HG03439 (cell line): Measurements from ENCODE around the gene CLPTM1L.
"Not testable (repeated sequence)": the region's sequence is repeated elsewhere in the genome, so short reads cannot be mapped to it uniquely, and the experiment has no call there.

Experiments
- ATAC-seq: cut with Tn5 transposase; IDR thresholded peaks from one replicate; pipeline ENCODE4 v1.9.1; 2021; ENCODE audit warnings: mild to moderate bottlenecking, moderate library complexity; ENCODE audit not compliant: unreplicated experiment

Gene CLPTM1L

DNA sequence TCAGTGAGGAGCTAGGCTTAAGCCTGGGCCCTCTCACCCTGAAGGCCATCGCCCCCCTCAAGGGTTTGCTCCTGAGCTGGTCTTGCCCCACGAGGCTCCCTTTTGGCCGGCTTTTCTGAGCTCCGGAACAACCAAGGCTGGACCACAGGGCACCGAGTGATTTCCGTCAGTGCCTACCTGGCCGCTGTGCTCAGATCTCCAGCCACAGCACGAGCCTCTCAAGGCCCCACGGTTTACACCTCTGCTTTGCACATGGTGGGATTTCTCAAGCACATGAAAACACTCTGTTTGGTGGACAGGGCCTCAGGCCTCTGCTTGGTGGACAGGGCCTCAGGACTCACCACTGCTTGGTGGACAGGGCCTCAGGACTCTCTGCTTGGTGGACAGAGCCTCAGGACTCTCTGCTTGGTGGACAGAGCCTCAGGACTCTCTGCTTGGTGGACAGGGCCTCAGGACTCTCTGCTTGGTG lies 15.8 kb downstream of the CLPTM1L start:
- no peak for ATAC-seq

GRCh38 chr5:1328237-1329110 lies 16.4 kb downstream of the CLPTM1L start:
- not testable (repeated sequence) for ATAC-seq

GRCh38 chr5:1326901-1327756 lies 17.8 kb downstream of the CLPTM1L start:
- not testable (repeated sequence) for ATAC-seq

DNA sequence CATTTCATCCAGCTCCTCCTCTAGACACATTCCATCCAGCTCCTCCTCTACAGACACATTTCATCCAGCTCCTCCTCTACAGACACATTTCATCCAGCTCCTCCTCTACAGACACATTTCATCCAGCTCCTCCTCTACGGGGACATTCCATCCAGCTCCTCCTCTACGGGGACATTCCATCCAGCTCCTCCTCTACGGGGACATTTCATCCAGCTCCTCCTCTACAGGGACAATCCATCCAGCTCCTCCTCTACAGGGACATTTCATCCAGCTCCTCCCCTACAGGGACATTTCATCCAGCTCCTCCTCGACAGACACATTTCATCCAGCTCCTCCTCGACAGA lies 18.4 kb downstream of the CLPTM1L start:
- ATAC-seq, result not testable (repeated sequence)

- ATAC-seq, result no peak
These were observed 18.9 kb downstream of the CLPTM1L start for GRCh38 chr5:1325870-1326531.

DNA sequence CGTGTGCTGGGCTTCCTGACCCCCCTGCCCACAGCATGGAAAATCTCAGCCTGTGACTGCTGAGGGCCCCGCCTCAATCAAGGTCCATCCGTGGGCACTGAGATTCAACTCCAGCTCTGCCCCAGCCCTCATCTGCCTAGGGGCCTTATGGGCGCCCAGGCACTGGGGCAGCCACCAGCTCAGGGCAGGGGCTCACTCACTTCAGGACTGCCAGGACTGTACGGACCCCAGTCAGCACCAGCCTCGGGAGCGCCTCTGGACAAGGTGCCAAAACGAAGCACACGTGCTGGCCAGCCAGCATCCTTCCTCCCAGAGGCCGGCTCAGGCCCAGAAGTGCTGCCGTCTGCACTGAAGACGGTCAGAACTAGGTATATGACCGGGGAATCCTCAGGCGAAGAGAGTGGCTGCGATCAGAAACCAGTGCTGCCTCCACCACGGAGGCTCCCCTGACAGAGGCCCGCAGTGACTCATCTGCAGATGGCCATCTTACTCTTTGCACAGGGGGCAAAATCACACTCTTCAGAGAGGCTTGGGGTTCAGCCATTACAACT lies 19.6 kb downstream of the CLPTM1L start:
- ATAC-seq, result no peak

DNA sequence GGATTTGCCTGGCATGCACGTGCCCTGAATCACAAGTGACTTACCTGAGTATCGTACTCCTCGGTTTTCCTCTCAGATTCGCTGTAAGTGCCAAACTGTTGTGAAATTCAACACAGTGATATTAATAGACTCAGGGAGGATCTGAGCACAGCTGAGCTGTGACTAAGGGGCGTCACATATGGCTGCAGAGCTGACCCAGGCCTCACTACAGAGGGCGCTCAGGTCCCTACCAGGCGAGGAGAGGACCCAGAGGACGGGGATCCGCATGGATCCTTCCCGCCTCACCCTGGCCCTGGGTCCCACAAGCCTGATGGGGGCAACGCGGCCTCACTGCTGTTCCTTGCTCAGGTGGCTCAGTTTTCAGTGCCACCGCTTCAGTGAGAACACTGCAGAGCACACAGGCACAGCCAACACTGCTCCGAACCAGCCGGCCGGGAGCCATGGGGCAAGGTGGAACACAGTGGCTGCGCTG lies 20.1 kb downstream of the CLPTM1L start:
- ATAC-seq, result no peak

GRCh38 chr5:1324301-1324700 lies 20.6 kb downstream of the CLPTM1L start:
- ATAC-seq, result no peak

DNA sequence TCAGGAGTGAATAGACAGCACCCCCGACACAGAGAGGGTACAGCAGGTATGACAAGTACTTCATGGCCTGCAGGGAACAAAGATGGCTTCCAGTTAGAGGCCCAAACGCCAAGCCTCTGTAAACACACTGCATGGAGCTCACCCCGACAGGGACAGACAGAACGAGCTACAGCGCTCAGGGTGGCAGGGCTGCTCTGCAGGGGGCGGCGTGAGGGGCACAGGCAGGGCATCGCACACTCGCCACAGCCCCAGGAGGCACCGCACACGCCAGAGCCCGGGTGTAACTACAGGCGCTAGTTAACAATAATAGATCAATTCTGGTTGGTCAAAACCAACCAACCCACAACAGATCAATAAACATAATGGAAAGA lies 21.1 kb downstream of the CLPTM1L start:
- no peak for ATAC-seq

- no peak for ATAC-seq
These were observed 21.7 kb downstream of the CLPTM1L start for GRCh38 chr5:1322955-1323802.

DNA sequence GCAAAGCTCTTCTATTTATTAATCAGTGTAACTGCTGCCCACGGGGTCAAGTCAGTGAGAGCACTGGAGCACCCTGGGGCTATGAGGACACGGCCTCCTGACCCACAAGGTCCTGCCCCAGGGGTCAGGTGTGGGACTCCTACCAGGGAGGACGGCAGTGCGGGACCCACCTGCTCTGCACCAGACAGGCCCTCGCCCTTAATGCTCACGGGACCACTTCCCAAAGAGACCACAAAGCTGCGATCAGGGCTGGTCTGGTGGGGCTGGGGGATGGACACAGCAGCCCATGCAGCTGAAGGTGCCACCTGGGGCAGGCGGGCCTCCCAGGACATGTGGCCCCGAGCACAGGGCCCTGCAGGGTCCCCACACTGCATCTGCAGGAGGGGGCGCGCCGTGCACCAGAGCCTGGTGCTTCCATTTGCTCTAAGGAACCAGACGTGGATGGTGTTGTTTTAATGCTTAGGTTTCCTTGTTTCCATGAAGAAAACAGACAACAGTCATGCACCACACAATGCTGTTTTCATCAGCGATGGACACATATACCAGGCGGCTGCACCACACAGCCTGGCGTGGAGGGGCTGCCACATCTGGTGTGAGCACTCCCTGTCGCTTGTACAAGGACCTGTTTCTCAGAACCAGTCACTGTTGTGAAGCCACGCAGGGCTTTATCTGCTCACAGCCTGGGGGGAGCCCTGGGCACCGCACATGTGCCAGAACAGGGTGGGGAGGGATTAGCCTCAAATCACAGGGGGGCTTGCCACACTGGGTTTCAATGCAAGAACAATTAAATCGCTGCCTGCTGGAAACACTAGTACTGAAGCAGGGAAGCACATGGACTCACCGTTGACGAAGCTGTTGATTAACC lies 22.6 kb downstream of the CLPTM1L start:
- no peak for ATAC-seq

- no peak for ATAC-seq
These were observed 23.3 kb downstream of the CLPTM1L start for GRCh38 chr5:1321576-1321975.

GRCh38 chr5:1320436-1321344 lies 24.2 kb downstream of the CLPTM1L start:
- ATAC-seq, result no peak

- no peak for ATAC-seq
These were observed 25.3 kb downstream of the CLPTM1L start for GRCh38 chr5:1319436-1320256.

- no peak for ATAC-seq
These were observed 26.1 kb downstream of the CLPTM1L start for GRCh38 chr5:1318659-1319251.

- no peak for ATAC-seq
These were observed 26.9 kb downstream of the CLPTM1L start for GRCh38 chr5:1317921-1318565.
